H1 (cell line): ENCODE measurements around the gene MFAP1. TPM values are rescaled to one million over a fixed set of nuclear protein-coding genes. Genes with fewer than 3 reads are reported as not detected.

Source experiments
- ATF3 ChIP-seq: IDR thresholded peaks from 2 replicates; pipeline ENCODE4 v1.6.1; 2011; ENCODE audit warnings: low read depth, mild to moderate bottlenecking, low read length; ENCODE audit not compliant: insufficient read depth
- BACH1 ChIP-seq: IDR thresholded peaks from 2 replicates; pipeline ENCODE4 v1.6.1; 2012; ENCODE audit warnings: low read length, improper control_type of control experiment
- CEBPB ChIP-seq: IDR thresholded peaks from 2 replicates; pipeline ENCODE4 v1.6.1; 2012; ENCODE audit warnings: low read depth, low read length
- MAX ChIP-seq: IDR thresholded peaks from 2 replicates; pipeline ENCODE4 v1.6.1; 2012; ENCODE audit warnings: inconsistent platforms
- RNF2 ChIP-seq: fragments of 200-900, 300-1000 bp; sonication (generic); IDR thresholded peaks from 2 replicates; pipeline ENCODE4 v1.7.1; 2016; ENCODE audit warnings: borderline replicate concordance, low read depth, mild to moderate bottlenecking, antibody characterized with exemption, low read length; ENCODE audit not compliant: poor library complexity, severe bottlenecking; ENCODE audit errors: missing control alignments
- TAF1 ChIP-seq: IDR thresholded peaks from 2 replicates; pipeline ENCODE4 v1.6.1; 2011; ENCODE audit warnings: mild to moderate bottlenecking, low read depth, low read length
- TEAD4 ChIP-seq: IDR thresholded peaks from 2 replicates; pipeline ENCODE4 v1.6.1; 2012; ENCODE audit warnings: low read depth, low read length, inconsistent platforms, mixed read lengths
- ZNF274 ChIP-seq: IDR thresholded peaks from 2 replicates; pipeline ENCODE4 v1.7.0; 2012; ENCODE audit warnings: low read length, borderline replicate concordance; ENCODE audit errors: extremely low read depth
- polyA plus RNA-seq, 7 experiments: library from polyadenylated mRNA; depleted of rRNA in 3 of 7; stranded (reverse) in 5 of 7; unstranded in 2 of 7; fragments of >200 nt in 5 of 7; fragments of 200-250 nt in 2 of 7; gene quantifications; 1 replicate in 5 of 7; 2 replicates in 1 of 7; 4 replicates in 1 of 7; pipeline versions ENCODE4 v1.2.1 to v1.2.3, GENCODE V29; 2011 to 2013; ENCODE audit warnings: missing spikeins in 2 of 7, mixed read lengths in 2 of 7
- total RNA-seq: library from RNA; stranded (reverse); fragmentation: NEBNext Ultra II Directional; extraction: Animal tissue kit (Norgen Biotek cat#: 25700); gene quantifications from 2 replicates; pipeline ENCODE4 v1.2.1, GENCODE V29; 2021

The MFAP1 gene
- total and polyA plus RNA-seq, 2 of the 8 experiments (the other 6 are each of a cell fraction or from before 2014, with no cell fraction given) = 23.6 to 36.7 TPM

GRCh38 chr15:43824302-43825246 lies at the start of gene MFAP1 (continued):
- TF ChIP-seq ATF3 (no peak), BACH1 (no peak), CEBPB (no peak), MAX (peak; percentile 99), TEAD4 (peak; percentile 26; the same call in 1 of the 2 replicates), TAF1 (peak; percentile 93), ZNF274 (no peak), RNF2 (peak; percentile 24)
